H1 (cell line): ENCODE data around the gene PLCB1. TPM values are rescaled to one million over a fixed set of nuclear protein-coding genes. Genes with fewer than 3 reads are reported as not detected.

ENCODE experiments used
- BACH1 ChIP-seq: IDR thresholded peaks from 2 replicates; pipeline ENCODE4 v1.6.1; 2012; ENCODE audit warnings: low read length, improper control_type of control experiment
- CHD7 ChIP-seq: fragments of 300-600 bp; sonication (generic); IDR thresholded peaks from 2 replicates; pipeline ENCODE4 v1.7.1; 2012; ENCODE audit warnings: low read length, moderate library complexity, mild to moderate bottlenecking, inconsistent platforms; ENCODE audit not compliant: insufficient replicate concordance
- EZH2 ChIP-seq: fragments of 200-600 bp; sonication (generic); IDR thresholded peaks from 2 replicates; pipeline ENCODE4 v1.7.1; 2012; ENCODE audit warnings: low read depth, mild to moderate bottlenecking, moderate library complexity, low read length, inconsistent platforms; ENCODE audit not compliant: severe bottlenecking
- KDM4A ChIP-seq: IDR thresholded peaks from one replicate; pipeline ENCODE4 v1.7.1; 2012; ENCODE audit warnings: low read depth, mild to moderate bottlenecking, moderate library complexity, low read length, inconsistent platforms; ENCODE audit not compliant: severe bottlenecking
- polyA plus RNA-seq, 7 experiments: library from polyadenylated mRNA; depleted of rRNA in 3 of 7; stranded (reverse) in 5 of 7; unstranded in 2 of 7; fragments of >200 nt in 5 of 7; fragments of 200-250 nt in 2 of 7; gene quantifications; 1 replicate in 5 of 7; 2 replicates in 1 of 7; 4 replicates in 1 of 7; pipeline versions ENCODE4 v1.2.1 to v1.2.3, GENCODE V29; 2011 to 2013; ENCODE audit warnings: missing spikeins in 2 of 7, mixed read lengths in 2 of 7
- total RNA-seq: library from RNA; stranded (reverse); fragmentation: NEBNext Ultra II Directional; extraction: Animal tissue kit (Norgen Biotek cat#: 25700); gene quantifications from 2 replicates; pipeline ENCODE4 v1.2.1, GENCODE V29; 2021
- TF ChIP-seq, protein P1 (sequence below), 3 experiments: IDR thresholded peaks; 1 replicate in 2 of 3; 2 replicates in 1 of 3; pipeline versions ENCODE4 v1.5.1 to v1.6.1; 2011; ENCODE audit warnings: low read length in 3 of 3, mild to moderate bottlenecking in 3 of 3, inconsistent platforms in 2 of 3, low read depth in 1 of 3, moderate library complexity in 1 of 3; ENCODE audit not compliant: insufficient read depth in 1 of 3; ENCODE audit errors: control extremely low read depth in 1 of 3

The PLCB1 gene
- total and polyA plus RNA-seq, 2 of the 8 experiments (the other 6 are each of a cell fraction or from before 2014, with no cell fraction given): 2.6 to 9.1 TPM

DNA sequence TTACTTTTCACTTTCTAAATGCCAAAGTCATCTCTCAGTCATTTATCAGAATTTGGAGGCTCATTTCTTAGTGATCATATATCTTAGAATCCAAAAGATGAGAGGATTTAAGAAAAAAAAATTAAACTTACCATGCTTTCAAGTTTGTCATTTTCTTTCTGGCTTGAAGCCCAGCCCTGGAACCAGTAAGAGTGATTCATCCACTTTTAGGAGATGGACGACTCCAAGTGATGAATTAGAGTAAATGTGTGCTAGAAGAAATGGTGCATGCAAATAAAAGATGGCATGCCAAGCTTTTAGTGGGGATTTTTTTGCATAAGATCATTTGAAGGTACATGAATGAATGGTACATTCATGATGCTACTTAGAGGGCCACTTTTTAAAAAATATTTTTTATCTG lies 20.1 kb downstream of the PLCB1 start (continued):
- TF ChIP-seq CHD7: no peak
- TF ChIP-seq KDM4A: no peak
- no peak for TF ChIP-seq BACH1
- TF ChIP-seq EZH2: no peak
- TF ChIP-seq, protein P1, sequence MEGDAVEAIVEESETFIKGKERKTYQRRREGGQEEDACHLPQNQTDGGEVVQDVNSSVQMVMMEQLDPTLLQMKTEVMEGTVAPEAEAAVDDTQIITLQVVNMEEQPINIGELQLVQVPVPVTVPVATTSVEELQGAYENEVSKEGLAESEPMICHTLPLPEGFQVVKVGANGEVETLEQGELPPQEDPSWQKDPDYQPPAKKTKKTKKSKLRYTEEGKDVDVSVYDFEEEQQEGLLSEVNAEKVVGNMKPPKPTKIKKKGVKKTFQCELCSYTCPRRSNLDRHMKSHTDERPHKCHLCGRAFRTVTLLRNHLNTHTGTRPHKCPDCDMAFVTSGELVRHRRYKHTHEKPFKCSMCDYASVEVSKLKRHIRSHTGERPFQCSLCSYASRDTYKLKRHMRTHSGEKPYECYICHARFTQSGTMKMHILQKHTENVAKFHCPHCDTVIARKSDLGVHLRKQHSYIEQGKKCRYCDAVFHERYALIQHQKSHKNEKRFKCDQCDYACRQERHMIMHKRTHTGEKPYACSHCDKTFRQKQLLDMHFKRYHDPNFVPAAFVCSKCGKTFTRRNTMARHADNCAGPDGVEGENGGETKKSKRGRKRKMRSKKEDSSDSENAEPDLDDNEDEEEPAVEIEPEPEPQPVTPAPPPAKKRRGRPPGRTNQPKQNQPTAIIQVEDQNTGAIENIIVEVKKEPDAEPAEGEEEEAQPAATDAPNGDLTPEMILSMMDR (IDR thresholded peaks at IDR 0.05; ENCODE audit: control extremely low read depth in 1 of 3, insufficient read depth in 1 of 3, low read depth in 1 of 3, low read length in 3 of 3): no peak
